A549 (cell line): ENCODE results near the gene GZF1. TPM values are rescaled to one million over a fixed set of nuclear protein-coding genes. Genes with fewer than 3 reads are reported as not detected.
A peak's percentile ranks its signal among the peaks of the same experiment; 100 is the strongest.

Experiments used
- ATAC-seq, 2 experiments: fragments of 200-7000 bp in 1 of 2; fragments of >200 bp in 1 of 2; cut with Nextera tagmentation in 1 of 2; cut with Tn5 transposase in 1 of 2; 3 replicates each; pipeline versions ENCODE4 v1.8.0 to v1.9.1; 2018 to 2020; ENCODE audit warnings: mild to moderate bottlenecking in 1 of 2, moderate library complexity in 1 of 2
- CTCF ChIA-PET: fragments of 300-600 bp; sonication (Branson Sonifier 250); formaldehyde crosslinking; extraction: SDS; loops from one replicate; lab custom pipeline; 2021; ENCODE audit warnings: antibody characterized with exemption, inconsistent platforms; lab: Yijun Ruan, JAX
- POLR2A ChIA-PET: fragments of 350-600 bp; formaldehyde crosslinking; extraction: SDS; loops from one replicate; lab custom pipeline; 2021; ENCODE audit warnings: antibody characterized with exemption, inconsistent platforms; lab: Yijun Ruan, JAX
- DNase-seq, 2 experiments: peaks; one replicate each; pipeline versions ENCODE4 v3.0.0 to v3.0.0-alpha.2; 2011 to 2016; ENCODE audit warnings: low read depth in 1 of 2, low spot score in 1 of 2
- FAIRE-seq: peaks from 2 replicates; lab custom pipeline; 2011; peaks lifted over from hg19 to GRCh38; lab: Jason Lieb, UNC
- H3K27ac ChIP-seq, 2 experiments: fragments of >200 bp; sonication (Bioruptor Twin); formaldehyde crosslinking; 3 replicates each; pipeline ENCODE4 v1.5.1; 2016 to 2017
- H3K4me1 ChIP-seq: fragments of >200 bp; sonication (Bioruptor Twin); formaldehyde crosslinking; 3 replicates; pipeline ENCODE4 v1.6.1; 2016
- H3K4me2 ChIP-seq: fragments of >200 bp; sonication (Bioruptor Twin); formaldehyde crosslinking; 3 replicates; pipeline ENCODE4 v1.6.1; 2016
- H3K4me3 ChIP-seq: fragments of >200 bp; sonication (Bioruptor Twin); formaldehyde crosslinking; 3 replicates; pipeline ENCODE4 v1.5.1; 2016
- H3K9me3 ChIP-seq: fragments of >200 bp; sonication (Bioruptor Twin); formaldehyde crosslinking; 3 replicates; pipeline ENCODE4 v1.6.1; 2016
- CBX8 ChIP-seq: fragments of 200-600 bp; sonication (generic); IDR thresholded peaks from 2 replicates; pipeline ENCODE4 v1.6.1; 2016
- GATA3 ChIP-seq: IDR thresholded peaks from 2 replicates; pipeline ENCODE4 v1.6.1; 2012; ENCODE audit warnings: borderline replicate concordance
- HMGXB4 ChIP-seq: fragments of 250-450 bp; sonication (Bioruptor Pico); IDR thresholded peaks from 2 replicates; pipeline ENCODE4 v1.5.0; 2021; ENCODE audit warnings: mild to moderate bottlenecking, moderate library complexity, borderline replicate concordance
- MAFK ChIP-seq: fragments of 450-650 bp; IDR thresholded peaks from 2 replicates; pipeline ENCODE4 v1.6.1; 2014; ENCODE audit not compliant: partially characterized antibody
- NR3C1 ChIP-seq: fragments of >200 bp; sonication (Bioruptor Twin); formaldehyde crosslinking; IDR thresholded peaks from 3 replicates; pipeline ENCODE4 v1.6.1; 2017
- RAD21 ChIP-seq, 2 experiments: fragments of >200 bp in 1 of 2; sonication (Bioruptor Twin) in 1 of 2; formaldehyde crosslinking in 1 of 2; IDR thresholded peaks in 1 of 2; conservative IDR thresholded peaks in 1 of 2; 2 replicates in 1 of 2; 3 replicates in 1 of 2; pipeline ENCODE4 v1.6.1; 2012 to 2018; ENCODE audit warnings: inconsistent platforms in 1 of 2
- TFCP2L1 ChIP-seq: fragments of 250-450 bp; sonication (Bioruptor Pico); IDR thresholded peaks from 2 replicates; pipeline ENCODE4 v1.5.0; 2021; ENCODE audit warnings: mild to moderate bottlenecking
- TP53 ChIP-seq: fragments of 250-450 bp; sonication (Bioruptor Pico); IDR thresholded peaks from 2 replicates; pipeline ENCODE4 v1.5.0; 2021; ENCODE audit warnings: mild to moderate bottlenecking, moderate library complexity
- WGBS: methylation state at CpG from one replicate; pipeline ENCODE4 v1.1.6; 2017; ENCODE audit errors: missing lambda C conversion rate; 5-methylcytosine and 5-hydroxymethylcytosine counted together
- polyA plus RNA-seq, 4 experiments: library from polyadenylated mRNA; depleted of rRNA in 3 of 4; stranded (reverse); fragments of >200 nt; fragmentation: RNase III in 1 of 4; extraction: RNeasy Plus Mini Kit Qiagen cat#74134 plus additional on column Dnase treatment in 1 of 4; gene quantifications; 2 replicates in 3 of 4; 3 replicates in 1 of 4; pipeline ENCODE4 v1.2.3, GENCODE V29; 2011 to 2017
- TF ChIP-seq, protein P1 (sequence below): fragments of 250-450 bp; sonication (Bioruptor Pico); IDR thresholded peaks from 2 replicates; pipeline ENCODE4 v1.5.0; 2020; ENCODE audit warnings: low read depth, mild to moderate bottlenecking, moderate library complexity
- TF ChIP-seq, protein P2 (sequence below): fragments of 150-350 bp; IDR thresholded peaks from 2 replicates; pipeline ENCODE4 v1.6.1; 2014; ENCODE audit warnings: low read depth, mild to moderate bottlenecking, low read length

GZF1 gene
- polyA plus RNA-seq, 2 of the 4 experiments (the other 2 are of a cell fraction) = 13.2 to 24.7 TPM

GRCh38 chr20:23358923-23359593 lies 2.9 kb upstream of the GZF1 start (continued):
- TF ChIP-seq, protein P1, sequence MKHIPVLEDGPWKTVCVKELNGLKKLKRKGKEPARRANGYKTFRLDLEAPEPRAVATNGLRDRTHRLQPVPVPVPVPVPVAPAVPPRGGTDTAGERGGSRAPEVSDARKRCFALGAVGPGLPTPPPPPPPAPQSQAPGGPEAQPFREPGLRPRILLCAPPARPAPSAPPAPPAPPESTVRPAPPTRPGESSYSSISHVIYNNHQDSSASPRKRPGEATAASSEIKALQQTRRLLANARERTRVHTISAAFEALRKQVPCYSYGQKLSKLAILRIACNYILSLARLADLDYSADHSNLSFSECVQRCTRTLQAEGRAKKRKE (CRISPR knock-in tag) = no peak
- TF ChIP-seq, protein P2, sequence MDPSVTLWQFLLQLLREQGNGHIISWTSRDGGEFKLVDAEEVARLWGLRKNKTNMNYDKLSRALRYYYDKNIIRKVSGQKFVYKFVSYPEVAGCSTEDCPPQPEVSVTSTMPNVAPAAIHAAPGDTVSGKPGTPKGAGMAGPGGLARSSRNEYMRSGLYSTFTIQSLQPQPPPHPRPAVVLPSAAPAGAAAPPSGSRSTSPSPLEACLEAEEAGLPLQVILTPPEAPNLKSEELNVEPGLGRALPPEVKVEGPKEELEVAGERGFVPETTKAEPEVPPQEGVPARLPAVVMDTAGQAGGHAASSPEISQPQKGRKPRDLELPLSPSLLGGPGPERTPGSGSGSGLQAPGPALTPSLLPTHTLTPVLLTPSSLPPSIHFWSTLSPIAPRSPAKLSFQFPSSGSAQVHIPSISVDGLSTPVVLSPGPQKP = no peak

- TF ChIP-seq TFCP2L1 (0 out of 2 replicates have a peak, but pooled peaks have one; percentile 17), TP53 (CRISPR knock-in tag) (no peak)
- Histone ChIP-seq H3K27ac (peak overlapping the region; percentile 92 to 96), H3K4me1 (peaks cover 30% of the 10 kb centered on the region), H3K4me2 (peak overlapping the region; percentile 82), H3K4me3 (peak overlapping the region; percentile 59; the same call in 2 of the 3 replicates), H3K9me3 (no peaks in the 10 kb centered on the region)
- POLR2A ChIA-PET = interaction anchor here (1.2 to 5.7 kb wide), 3 partner anchors 8 to 61 kb away, joined by 4 to 92 read pairs (median 8); partner anchors contain the start of genes NAPB and NXT1
- ATAC-seq (no peak), DNase-seq (no peak), FAIRE-seq (no peak)
- WGBS = 66% methylated on average over 1 of the region's 1 CpG
- CTCF ChIA-PET = interaction anchor here (0.7 to 1.1 kb wide), 3 partner anchors 60 to 800 kb away, joined by 3 to 4 read pairs (median 4); no protein-coding TSS in a partner anchor
Measured at GRCh38 chr20:23360531-23360930, 1.5 kb upstream of the GZF1 start.

DNA sequence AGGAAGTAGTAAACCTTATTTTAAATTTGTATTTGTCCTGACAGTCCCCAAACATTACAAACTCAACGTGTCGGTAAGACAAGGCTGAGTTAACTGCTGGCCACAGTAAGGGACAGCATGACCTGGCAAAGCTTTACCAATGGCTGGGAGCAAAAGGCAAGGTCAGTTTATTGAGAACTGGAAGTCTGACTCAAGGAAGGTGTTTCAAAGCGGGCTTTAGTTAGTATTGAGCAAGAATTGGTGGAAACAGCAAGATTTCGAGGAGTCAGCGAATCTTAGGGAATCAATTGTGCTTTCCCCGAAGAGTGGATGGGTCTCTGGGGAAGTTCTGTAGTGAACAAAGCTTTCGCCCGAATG lies 885 bp upstream of the GZF1 start:
- Histone ChIP-seq H3K4me2 (peak overlapping the region; percentile 82), H3K4me3 (peak overlapping the region; percentile 59), H3K9me3 (no peaks in the 10 kb centered on the region), H3K27ac (peak overlapping the region; percentile 92 to 96), H3K4me1 (peaks cover 32% of the 10 kb centered on the region)
- POLR2A ChIA-PET = interaction anchor here (1.0 to 5.7 kb wide), 6 partner anchors 8 to 644 kb away, joined by 3 to 92 read pairs (median 4); partner anchors contain the start of genes CST3, NAPB and NXT1
- WGBS = 12% methylated on average over 8 of the region's 8 CpGs
- DNase-seq = peak; percentile 30 to 49
- no peak for FAIRE-seq
- ATAC-seq = no peak
- no peak for TF ChIP-seq HMGXB4 (CRISPR knock-in tag)
- peak; percentile 96 for TF ChIP-seq MAFK
- CTCF ChIA-PET = interaction anchor here (1.0 to 2.1 kb wide), 4 partner anchors 11 to 60 kb away, joined by 4 to 6 read pairs (median 5); partner anchors contain the start of genes NAPB and NXT1

GRCh38 chr20:23362392-23363256 lies 642 bp downstream of the GZF1 start:
- TF ChIP-seq NR3C1 (no peak), CBX8 (no peak), RAD21 (conservative IDR thresholded peaks at IDR 0.05 in 1 of 2, IDR thresholded peaks at IDR 0.05 in 1 of 2) (no peak), GATA3 (no peak)

More at GRCh38 chr20:23362392-23363256, 642 bp downstream of the GZF1 start:
- no peak for FAIRE-seq
- DNase-seq = no peak
- Histone ChIP-seq H3K4me3 (peak overlapping the region; percentile 89), H3K9me3 (no peaks in the 10 kb centered on the region), H3K4me1 (peaks cover 39% of the 10 kb centered on the region), H3K4me2 (peak overlapping the region; percentile 92), H3K27ac (peak overlapping the region; percentile 90 to 95)
- peak; percentile 5 to 18 for ATAC-seq
- ChIA-PET POLR2A (interaction anchor here (1.0 to 5.7 kb wide), 3 partner anchors 12 to 58 kb away, joined by 7 to 92 read pairs (median 8); partner anchors contain the start of genes NAPB and NXT1), CTCF (interaction anchor here (1.0 to 2.1 kb wide), 2 partner anchors 12 to 47 kb away, joined by 3 to 6 read pairs; no protein-coding TSS in a partner anchor)
- 13% methylated on average over 31 of the region's 50 CpGs for WGBS
